ENCODE results near the gene ANKRD22.
"Not testable (repeated sequence)": the region's sequence is repeated elsewhere in the genome, so short reads cannot be mapped to it uniquely, and the experiment has no call there.

The ANKRD22 gene

GRCh38 chr10:88882646-88883447 is 31.2 kb upstream of the ANKRD22 start:
- Mint-ChIP-seq H3K4me1 (peaks cover 39% of the 10 kb centered on the region), H3K27ac (peak overlapping the region; percentile 98), H3K4me3 (peak overlapping the region; percentile 98)
- DNase-seq (ENCODE audit: low spot score in 2 of 2); H3K9me3 Mint-ChIP-seq; ATAC-seq (ENCODE audit: low read depth); H3K27me3 Mint-ChIP-seq; H3K36me3 Mint-ChIP-seq: not testable (repeated sequence)

DNA sequence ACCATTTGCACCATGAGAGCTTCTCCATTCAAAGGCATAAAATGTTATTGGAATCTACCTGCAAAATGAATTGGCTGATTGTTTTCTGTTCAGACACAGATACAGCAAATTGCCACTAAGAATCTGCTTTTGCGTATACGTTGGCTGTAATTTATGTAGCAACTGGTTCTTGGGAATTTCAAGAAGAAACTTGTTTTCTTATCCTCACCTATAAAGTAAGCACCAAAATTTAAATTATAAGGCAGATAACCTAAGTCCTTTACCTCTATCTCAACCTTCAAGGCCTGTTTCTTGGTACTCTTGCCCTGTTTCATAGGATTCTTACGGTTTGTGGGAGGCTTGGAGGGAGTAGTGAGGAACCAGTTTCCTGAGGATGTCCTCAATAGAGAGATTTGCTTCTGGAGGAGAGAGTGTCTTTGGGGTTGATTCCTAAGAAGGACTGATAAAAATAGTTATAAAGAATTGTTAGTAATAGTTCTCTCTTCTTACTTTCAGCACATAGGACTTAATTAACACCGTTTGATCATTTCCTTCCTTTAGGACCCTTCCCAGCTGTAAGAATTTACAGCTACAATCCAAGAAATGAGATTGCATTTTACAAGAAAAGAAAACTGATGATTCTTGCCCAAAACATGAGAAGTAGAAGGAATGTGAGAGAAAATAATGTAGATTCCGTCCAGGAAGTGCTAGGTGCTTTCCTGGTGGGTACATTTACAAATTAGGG is 30.4 kb upstream of the ANKRD22 start:
- H3K4me1 Mint-ChIP-seq: peaks cover 38% of the 10 kb centered on the region
- no peaks in the 10 kb centered on the region for H3K27me3 Mint-ChIP-seq
- peaks cover 2% of the 10 kb centered on the region for H3K36me3 Mint-ChIP-seq
- no peak for ATAC-seq (ENCODE audit: low read depth)
- peak overlapping the region; percentile 98 for H3K27ac Mint-ChIP-seq
- no peak for DNase-seq (ENCODE audit: low spot score in 2 of 2)
- H3K4me3 Mint-ChIP-seq: peak overlapping the region; percentile 98
- H3K9me3 Mint-ChIP-seq: no peaks in the 10 kb centered on the region

GRCh38 chr10:88881320-88881719 is 29.7 kb upstream of the ANKRD22 start:
- no peaks in the 10 kb centered on the region for H3K27me3 Mint-ChIP-seq
- peak overlapping the region; percentile 98 for H3K4me3 Mint-ChIP-seq
- DNase-seq (ENCODE audit: low spot score in 2 of 2) (no peak), ATAC-seq (ENCODE audit: low read depth) (no peak)
- H3K27ac Mint-ChIP-seq: peak overlapping the region; percentile 98
- peaks cover 38% of the 10 kb centered on the region for H3K4me1 Mint-ChIP-seq
- peaks cover 2% of the 10 kb centered on the region for H3K36me3 Mint-ChIP-seq
- H3K9me3 Mint-ChIP-seq: no peaks in the 10 kb centered on the region

GRCh38 chr10:88880282-88881076 is 28.8 kb upstream of the ANKRD22 start:
- ATAC-seq (ENCODE audit: low read depth) (peak; percentile 71), DNase-seq (ENCODE audit: low spot score in 2 of 2) (peak; percentile 73 to 83)
- H3K4me3 Mint-ChIP-seq: peak overlapping the region; percentile 98
- peaks cover 2% of the 10 kb centered on the region for H3K36me3 Mint-ChIP-seq
- peak overlapping the region; percentile 98 for H3K27ac Mint-ChIP-seq
- H3K9me3 Mint-ChIP-seq: no peaks in the 10 kb centered on the region
- no peaks in the 10 kb centered on the region for H3K27me3 Mint-ChIP-seq
- peaks cover 38% of the 10 kb centered on the region for H3K4me1 Mint-ChIP-seq

- DNase-seq (ENCODE audit: low spot score in 2 of 2) (no peak), ATAC-seq (ENCODE audit: low read depth) (peak; percentile 57)
- Mint-ChIP-seq H3K9me3 (no peaks in the 10 kb centered on the region), H3K27ac (peak within 1 kb of the TSS; percentile 98), H3K27me3 (no peaks in the 10 kb centered on the region), H3K4me1 (peaks cover 32% of the 10 kb centered on the region), H3K4me3 (peak within 1 kb of the TSS; percentile 98), H3K36me3 (peaks cover 2% of the 10 kb centered on the region)
These were observed 28.1 kb upstream of the ANKRD22 start, which contains the start of gene STAMBPL1 for GRCh38 chr10:88879534-88880281. Gene STAMBPL1 (plus strand): TSS chr10:88880245. CDS start chr10:88901709, 21,464 bp downstream.

DNA sequence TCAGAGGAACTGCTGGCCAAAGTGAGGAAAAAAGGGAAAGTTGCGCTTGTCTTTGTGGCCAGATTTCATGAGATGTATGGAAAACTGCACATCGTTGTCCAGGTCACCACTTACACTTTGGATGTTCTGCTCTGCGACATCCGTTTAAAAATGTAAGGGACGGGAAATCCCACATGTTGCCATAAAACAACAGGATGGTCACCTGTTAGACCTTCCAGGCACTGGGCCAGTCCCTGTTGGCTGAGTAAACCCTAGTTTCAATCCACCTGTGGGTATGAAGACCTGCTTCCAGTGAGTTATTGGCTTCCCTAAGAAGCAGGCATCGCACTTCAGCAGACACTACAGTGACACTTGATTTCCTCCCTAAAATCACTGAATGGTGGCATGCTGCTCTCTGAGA is 25.7 kb upstream of the ANKRD22 start:
- H3K4me3 Mint-ChIP-seq: no peak overlapping the region
- no peaks in the 10 kb centered on the region for H3K36me3 Mint-ChIP-seq
- no peak overlapping the region for H3K27ac Mint-ChIP-seq
- H3K4me1 Mint-ChIP-seq: peaks cover 12% of the 10 kb centered on the region
- ATAC-seq (ENCODE audit: low read depth): no peak
- H3K27me3 Mint-ChIP-seq: no peaks in the 10 kb centered on the region
- no peak for DNase-seq (ENCODE audit: low spot score in 2 of 2)
- H3K9me3 Mint-ChIP-seq: no peaks in the 10 kb centered on the region

DNA sequence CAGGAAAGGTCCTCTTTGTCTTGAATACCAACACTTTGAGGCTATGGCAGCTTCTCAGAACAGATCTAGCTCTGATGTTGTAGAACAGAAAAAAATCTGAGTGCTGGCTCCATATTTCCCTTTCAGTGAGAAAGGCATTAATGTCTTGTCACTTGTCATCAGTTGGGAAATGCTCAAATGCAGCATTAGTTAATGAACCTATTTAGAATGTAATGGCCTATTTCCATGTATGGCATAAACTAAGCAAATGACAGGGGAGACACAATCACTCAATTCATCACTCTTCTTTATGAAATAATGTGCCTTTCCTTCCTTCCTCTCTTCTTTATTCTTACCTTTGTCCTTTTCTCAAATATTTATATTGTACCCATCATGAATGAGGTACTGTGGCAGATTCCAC is 23.4 kb upstream of the ANKRD22 start:
- Mint-ChIP-seq H3K27me3 (no peaks in the 10 kb centered on the region), H3K27ac (no peak overlapping the region), H3K9me3 (no peaks in the 10 kb centered on the region), H3K4me3 (no peak overlapping the region), H3K36me3 (no peaks in the 10 kb centered on the region), H3K4me1 (peaks cover 4% of the 10 kb centered on the region)
- DNase-seq (ENCODE audit: low spot score in 2 of 2): no peak
- ATAC-seq (ENCODE audit: low read depth): no peak

DNA sequence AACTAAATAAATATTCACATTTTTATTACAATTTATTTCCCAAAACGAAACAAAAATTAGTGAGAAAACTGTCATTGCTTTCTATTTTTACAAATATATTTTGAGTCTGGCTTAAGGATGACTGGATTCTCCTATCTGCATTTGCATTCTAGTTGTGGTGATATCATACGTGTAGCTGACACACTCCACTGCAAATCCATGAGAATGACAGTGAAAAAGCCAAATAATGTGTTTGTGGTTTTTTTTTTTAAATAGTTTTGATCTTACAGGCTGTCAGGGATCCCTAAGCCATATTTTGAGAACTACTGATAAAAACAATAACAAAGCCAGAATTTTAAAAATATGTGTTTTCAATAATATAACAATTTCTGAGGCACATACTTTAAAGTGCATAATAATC is 22.6 kb upstream of the ANKRD22 start:
- H3K27ac Mint-ChIP-seq: no peak overlapping the region
- DNase-seq (ENCODE audit: low spot score in 2 of 2) (no peak), ATAC-seq (ENCODE audit: low read depth) (no peak)
- H3K4me1 Mint-ChIP-seq: no peaks in the 10 kb centered on the region
- no peak overlapping the region for H3K4me3 Mint-ChIP-seq
- no peaks in the 10 kb centered on the region for H3K27me3 Mint-ChIP-seq
- H3K9me3 Mint-ChIP-seq: no peaks in the 10 kb centered on the region
- no peaks in the 10 kb centered on the region for H3K36me3 Mint-ChIP-seq

- no peak overlapping the region for H3K4me3 Mint-ChIP-seq
- H3K36me3 Mint-ChIP-seq: no peaks in the 10 kb centered on the region
- no peaks in the 10 kb centered on the region for H3K9me3 Mint-ChIP-seq
- ATAC-seq (ENCODE audit: low read depth) (no peak), DNase-seq (ENCODE audit: low spot score in 2 of 2) (no peak)
- H3K27me3 Mint-ChIP-seq: no peaks in the 10 kb centered on the region
- no peaks in the 10 kb centered on the region for H3K4me1 Mint-ChIP-seq
- H3K27ac Mint-ChIP-seq: no peak overlapping the region
These were observed 22.1 kb upstream of the ANKRD22 start for GRCh38 chr10:88873757-88874156.

DNA sequence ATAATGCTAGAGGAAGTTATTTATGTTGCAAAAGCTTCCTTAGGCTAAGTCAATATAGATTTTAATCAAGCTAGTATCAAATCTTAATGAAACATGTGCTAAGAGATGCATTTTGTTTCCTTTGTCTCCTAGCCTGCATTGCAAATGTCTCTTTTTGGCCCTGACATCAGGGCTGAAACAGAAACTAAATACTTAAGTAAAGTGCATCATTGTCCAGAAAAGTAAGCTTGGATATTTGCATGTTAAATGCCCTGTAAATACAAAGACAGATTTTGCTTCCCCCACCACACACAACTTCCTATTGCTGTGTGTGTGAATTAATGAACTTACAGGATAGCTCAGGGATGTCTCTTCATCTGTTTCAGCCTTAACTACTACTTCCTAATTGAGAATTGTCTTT is 18.4 kb upstream of the ANKRD22 start:
- peak; percentile 61 for ATAC-seq (ENCODE audit: low read depth)
- Mint-ChIP-seq H3K27me3 (no peaks in the 10 kb centered on the region), H3K36me3 (no peaks in the 10 kb centered on the region), H3K9me3 (no peaks in the 10 kb centered on the region), H3K4me3 (no peak overlapping the region), H3K27ac (no peak overlapping the region), H3K4me1 (no peaks in the 10 kb centered on the region)
- no peak for DNase-seq (ENCODE audit: low spot score in 2 of 2)

DNA sequence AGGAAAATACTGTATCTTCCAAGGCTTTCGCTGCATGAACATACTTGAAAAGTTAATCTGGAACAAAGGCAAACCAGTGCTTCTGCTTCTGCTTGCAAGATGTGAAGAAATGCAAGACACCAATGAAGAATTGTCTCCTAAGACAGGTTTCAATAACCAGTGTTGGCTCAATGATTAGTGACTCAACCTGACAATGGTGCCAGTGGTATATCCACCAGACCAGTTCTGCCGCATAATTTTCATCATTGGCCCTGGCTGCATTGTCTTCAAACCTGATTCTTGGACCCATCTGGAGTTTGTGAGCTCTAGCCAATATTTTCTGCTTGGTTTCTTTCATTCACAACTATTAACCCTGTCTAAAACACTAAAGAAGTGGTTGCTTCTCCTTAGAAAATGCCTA is 14.8 kb upstream of the ANKRD22 start:
- no peaks in the 10 kb centered on the region for H3K9me3 Mint-ChIP-seq
- no peaks in the 10 kb centered on the region for H3K27me3 Mint-ChIP-seq
- no peak overlapping the region for H3K27ac Mint-ChIP-seq
- H3K4me3 Mint-ChIP-seq: no peak overlapping the region
- no peak for ATAC-seq (ENCODE audit: low read depth)
- no peaks in the 10 kb centered on the region for H3K4me1 Mint-ChIP-seq
- no peak for DNase-seq (ENCODE audit: low spot score in 2 of 2)
- no peaks in the 10 kb centered on the region for H3K36me3 Mint-ChIP-seq

DNA sequence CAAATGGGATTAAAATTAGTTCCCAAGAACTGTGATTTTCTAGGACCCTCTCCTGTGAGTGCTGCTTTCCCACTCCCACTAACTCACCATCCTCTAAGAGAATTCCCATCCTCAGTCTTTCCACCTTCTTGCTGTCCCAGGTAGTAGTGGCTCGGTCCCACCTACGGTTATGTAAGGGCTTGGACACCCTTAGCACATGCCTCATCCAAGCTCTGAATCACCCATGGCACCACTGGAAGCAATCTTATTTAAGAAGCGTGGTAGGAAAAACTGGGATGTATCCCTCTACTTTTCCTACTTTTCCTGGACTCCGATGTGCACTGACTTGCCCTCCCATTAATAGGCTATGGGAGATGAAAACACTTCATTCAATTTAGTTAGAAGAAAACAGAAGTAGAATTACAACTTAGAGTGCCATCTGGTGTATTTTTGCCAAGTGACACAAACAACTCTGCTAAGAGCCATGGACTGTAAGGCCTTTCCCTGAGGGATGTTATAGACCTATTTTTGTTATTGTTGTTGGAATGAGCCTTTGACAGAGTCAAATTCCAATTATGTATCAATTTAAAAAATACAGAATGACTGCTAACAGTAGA is 13.7 kb upstream of the ANKRD22 start:
- Mint-ChIP-seq H3K4me3 (no peak overlapping the region), H3K4me1 (no peaks in the 10 kb centered on the region), H3K9me3 (no peaks in the 10 kb centered on the region), H3K27ac (no peak overlapping the region), H3K36me3 (no peaks in the 10 kb centered on the region), H3K27me3 (no peaks in the 10 kb centered on the region)
- no peak for ATAC-seq (ENCODE audit: low read depth)
- no peak for DNase-seq (ENCODE audit: low spot score in 2 of 2)

DNA sequence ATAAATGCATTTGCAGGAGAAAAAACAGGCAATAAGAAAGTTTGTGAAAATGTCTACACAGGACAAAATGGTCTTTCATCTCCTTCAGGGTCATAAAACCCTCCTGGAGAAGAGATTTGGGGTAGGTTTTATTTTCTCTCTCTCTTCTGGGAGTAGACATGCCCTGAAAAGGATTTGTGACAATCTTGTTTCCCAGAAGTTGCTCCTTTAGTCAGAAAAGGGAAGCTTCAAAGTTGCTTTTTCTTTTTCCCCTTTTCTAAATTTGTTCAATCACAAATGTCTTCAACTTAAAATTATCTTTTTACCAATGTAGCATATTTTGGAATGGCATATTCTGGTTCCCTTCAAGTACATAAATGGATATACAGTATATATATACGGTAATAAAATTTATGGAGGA is 9.4 kb upstream of the ANKRD22 start:
- ATAC-seq (ENCODE audit: low read depth): no peak
- Mint-ChIP-seq H3K36me3 (no peaks in the 10 kb centered on the region), H3K27me3 (no peaks in the 10 kb centered on the region), H3K4me3 (no peak overlapping the region), H3K9me3 (no peaks in the 10 kb centered on the region), H3K4me1 (no peaks in the 10 kb centered on the region), H3K27ac (no peak overlapping the region)
- no peak for DNase-seq (ENCODE audit: low spot score in 2 of 2)
